Fibroblast of skin of scalp (primary cell): ENCODE results near the gene GCNA.
"Not testable (repeated sequence)": the region's sequence is repeated elsewhere in the genome, so short reads cannot be mapped to it uniquely, and the experiment has no call there.

ENCODE experiments used
- DNase-seq: peaks from one replicate; pipeline ENCODE4 v3.0.0-alpha.2; 2013

GCNA gene

GRCh38 chrX:71617742-71618141, 39.5 kb downstream of the GCNA start:
- DNase-seq = no peak

GRCh38 chrX:71618303-71618721, 40.1 kb downstream of the GCNA start, which contains the start of gene CXCR3:
Gene CXCR3 (minus strand): TSS chrX:71618511. CDS start chrX:71618449, 62 bp downstream.
- DNase-seq = no peak

- no peak for DNase-seq
These were observed 40.5 kb downstream of the GCNA start for GRCh38 chrX:71618787-71619186.

GRCh38 chrX:71619193-71619592, 41.0 kb downstream of the GCNA start:
- DNase-seq = no peak

GRCh38 chrX:71619986-71620385, 41.7 kb downstream of the GCNA start:
- DNase-seq = no peak

GRCh38 chrX:71621603-71622002, 43.4 kb downstream of the GCNA start:
- DNase-seq = no peak

GRCh38 chrX:71622032-71622575, 43.9 kb downstream of the GCNA start:
- no peak for DNase-seq

- DNase-seq = peak; percentile 66
These were observed 44.6 kb downstream of the GCNA start for GRCh38 chrX:71622576-71623450.

- no peak for DNase-seq
These were observed 45.5 kb downstream of the GCNA start for GRCh38 chrX:71623714-71624113.

- DNase-seq = no peak
These were observed 47.2 kb downstream of the GCNA start for GRCh38 chrX:71625471-71625870.

- no peak for DNase-seq
These were observed 48.3 kb downstream of the GCNA start for GRCh38 chrX:71626576-71626975.

GRCh38 chrX:71627588-71628404, 49.6 kb downstream of the GCNA start:
- peak; percentile 18 for DNase-seq

GRCh38 chrX:71629467-71629866, 51.2 kb downstream of the GCNA start:
- DNase-seq = no peak

GRCh38 chrX:71632923-71633657, 54.9 kb downstream of the GCNA start:
- no peak for DNase-seq

- DNase-seq = no peak
These were observed 56.1 kb downstream of the GCNA start for GRCh38 chrX:71634366-71634765.

GRCh38 chrX:71636438-71637252, 58.4 kb downstream of the GCNA start:
- no peak for DNase-seq

- peak; percentile 13 for DNase-seq
These were observed 59.0 kb downstream of the GCNA start for GRCh38 chrX:71637253-71637618.

- peak; percentile 22 for DNase-seq
These were observed 59.6 kb downstream of the GCNA start for GRCh38 chrX:71637848-71638247.

- DNase-seq = no peak
These were observed 60.2 kb downstream of the GCNA start for GRCh38 chrX:71638409-71638808.

- DNase-seq = no peak
These were observed 61.8 kb downstream of the GCNA start for GRCh38 chrX:71640002-71640401.

- not testable (repeated sequence) for DNase-seq
These were observed 66.2 kb downstream of the GCNA start for GRCh38 chrX:71644406-71644805.
